AG09309 (cell line): ENCODE measurements around the gene RHOA.

Source experiments
- DNase-seq: peaks from one replicate; pipeline ENCODE4 v3.0.0-alpha.2; 2010; ENCODE audit warnings: low read depth
- H3K4me3 ChIP-seq: 2 replicates; pipeline ENCODE4 v1.5.1; 2011; ENCODE audit warnings: mild to moderate bottlenecking, low read depth, low read length, moderate library complexity; ENCODE audit not compliant: control insufficient read depth
- CTCF ChIP-seq: IDR thresholded peaks from 2 replicates; pipeline ENCODE4 v1.5.1; 2011; ENCODE audit warnings: mild to moderate bottlenecking, low read depth, low read length, inconsistent platforms; ENCODE audit not compliant: insufficient read depth, control insufficient read depth; ENCODE audit errors: missing control alignments

RHOA gene

GRCh38 chr3:49422379-49423248, 10.8 kb upstream of the RHOA start, which contains the start of gene AMT:
Gene AMT (minus strand): TSS chr3:49422473. CDS start chr3:49422450, 23 bp downstream.
- H3K4me3 ChIP-seq: no peak within 1 kb of the TSS
- no peak for TF ChIP-seq CTCF
- no peak for DNase-seq

DNA sequence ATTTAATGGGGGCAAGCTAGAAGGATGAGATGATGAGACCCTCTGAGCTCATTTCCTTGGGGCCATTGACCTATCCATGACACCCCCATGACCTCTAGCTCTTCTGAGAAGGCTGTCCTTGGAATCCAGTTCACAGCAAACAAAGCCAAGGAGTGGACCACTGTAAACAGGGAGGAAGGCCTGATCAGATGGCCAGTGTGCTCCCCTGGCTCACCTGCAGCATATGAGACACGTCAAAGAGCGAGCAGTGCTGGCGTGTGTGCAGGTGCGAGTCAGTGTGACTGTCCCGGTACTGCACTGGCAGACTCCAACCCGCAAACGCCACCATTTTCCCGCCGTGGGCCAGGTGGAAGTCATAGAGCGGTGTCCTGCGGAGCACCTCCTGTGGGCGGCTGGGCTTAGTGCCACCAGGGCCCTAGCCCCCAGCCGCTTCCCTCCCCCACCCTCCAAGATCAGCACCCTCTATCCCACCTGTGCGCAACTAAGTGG, 10.2 kb upstream of the RHOA start:
- TF ChIP-seq CTCF: no peak
- no peak overlapping the region for H3K4me3 ChIP-seq

DNA sequence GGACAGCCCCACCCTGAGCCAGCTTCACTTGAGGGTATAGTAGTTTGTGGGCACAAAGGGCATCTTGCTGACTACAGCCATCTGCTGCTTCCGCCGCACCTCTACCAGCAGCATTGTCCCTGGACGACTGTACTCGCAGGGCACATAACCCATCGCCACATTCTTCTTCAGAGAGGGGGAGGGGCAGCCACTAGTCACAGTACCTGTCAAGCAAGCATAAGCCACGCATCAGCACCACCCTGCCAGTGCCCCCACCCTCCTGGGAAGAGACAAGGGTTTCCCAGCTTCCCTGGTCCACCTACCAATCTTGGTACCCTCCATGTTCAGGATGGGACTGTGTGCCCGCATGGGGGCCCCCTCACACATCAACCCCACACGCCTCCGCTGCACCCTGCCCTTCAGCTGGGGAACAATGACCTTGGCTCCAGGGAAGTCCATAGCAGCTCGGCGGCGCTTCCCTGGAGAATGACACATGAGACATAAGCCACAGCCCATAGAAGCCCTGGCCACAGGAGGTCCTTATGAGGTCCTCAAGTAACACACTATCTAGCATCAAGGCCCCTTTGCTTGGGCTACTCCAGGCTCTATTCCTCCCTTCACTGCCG, 5.8 kb upstream of the RHOA start:
- DNase-seq: no peak
- H3K4me3 ChIP-seq: no peak overlapping the region
- no peak for TF ChIP-seq CTCF

More for the DNA sequence above, 10.2 kb upstream of the RHOA start:
- DNase-seq: no peak

DNA sequence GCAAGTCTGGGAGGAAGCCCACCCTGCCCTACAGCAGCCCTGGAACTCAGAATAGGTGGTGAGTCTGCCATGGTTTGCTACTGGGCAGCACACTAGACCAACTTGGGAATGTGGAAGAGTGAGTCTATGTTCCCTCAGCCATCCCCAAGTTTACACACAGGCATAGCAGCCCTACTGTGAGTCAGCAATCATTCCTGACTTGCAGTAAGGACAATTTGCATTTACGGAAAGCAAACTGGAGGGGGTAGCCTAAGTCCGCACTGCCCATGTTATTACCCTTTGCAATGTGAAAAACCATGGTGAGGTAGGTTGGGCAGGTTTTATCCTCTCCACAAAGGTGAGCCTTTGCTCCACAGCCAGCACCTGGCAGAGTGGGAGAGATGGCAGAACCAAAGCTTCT, 5.1 kb upstream of the RHOA start:
- no peak for DNase-seq
- TF ChIP-seq CTCF: no peak

DNA sequence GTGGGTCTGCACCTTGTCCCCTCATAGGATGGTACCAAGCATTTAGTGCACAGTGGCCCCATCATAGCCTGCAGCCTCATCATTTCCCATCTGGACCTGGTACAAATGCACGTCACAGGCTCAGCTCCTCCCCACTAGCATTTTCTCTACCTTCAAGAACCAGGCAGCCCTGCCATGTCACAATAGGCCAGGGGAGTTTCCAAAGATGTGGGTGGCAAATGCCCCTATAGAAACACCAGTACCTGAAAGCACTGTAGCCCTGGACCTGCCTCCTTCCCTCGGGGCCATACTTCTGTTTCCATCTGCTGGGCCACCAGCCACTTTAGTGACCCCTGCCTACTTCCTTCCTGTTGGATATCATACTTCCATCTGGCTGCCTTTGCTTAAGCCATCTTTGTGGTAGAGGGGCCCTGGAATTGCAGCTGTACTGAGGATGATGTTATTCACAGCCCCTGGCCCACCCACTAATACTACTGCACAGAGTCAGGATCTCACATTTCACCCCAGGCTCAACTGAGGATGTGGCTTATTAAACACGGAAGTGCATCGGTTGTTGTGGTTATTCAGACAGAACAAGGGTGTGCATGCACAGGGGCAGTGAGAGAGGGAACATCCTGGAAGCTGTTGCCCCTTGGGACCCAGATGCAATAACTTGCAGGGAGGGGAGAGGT, 4.3 kb upstream of the RHOA start:
- no peak overlapping the region for H3K4me3 ChIP-seq
- no peak for TF ChIP-seq CTCF
- no peak for DNase-seq

More for the DNA sequence above, 5.1 kb upstream of the RHOA start:
- no peak overlapping the region for H3K4me3 ChIP-seq

GRCh38 chr3:49414753-49415152, 3.0 kb upstream of the RHOA start:
- no peak for TF ChIP-seq CTCF
- H3K4me3 ChIP-seq: no peak overlapping the region
- no peak for DNase-seq
